ENCODE results near the gene TOMM5. TPM values are rescaled to one million over a fixed set of nuclear protein-coding genes. Genes with fewer than 3 reads are reported as not detected.

TOMM5 gene
- total RNA-seq, 1 donor from 2014 or later: 64.5 TPM

DNA sequence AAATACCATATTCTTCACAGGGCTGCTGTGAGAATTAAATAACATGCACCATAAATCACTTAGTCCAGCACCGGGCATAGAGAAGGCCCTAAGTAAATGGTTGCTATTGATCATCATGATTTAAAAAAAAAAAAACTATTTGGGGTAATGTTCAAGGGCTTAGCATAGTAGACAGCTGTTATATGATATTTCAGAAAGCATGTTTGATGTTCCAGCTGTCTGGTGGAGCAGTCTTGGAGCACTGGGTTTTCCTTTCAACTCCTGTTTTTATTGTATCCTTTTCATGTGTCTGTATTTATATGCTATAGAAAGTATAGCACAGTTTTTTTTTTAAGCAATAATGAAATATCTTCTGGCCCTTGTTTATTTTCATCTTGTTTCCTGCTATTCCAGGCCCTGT is 28.0 kb upstream of the TOMM5 start:
- Histone ChIP-seq H3K27ac (no peak overlapping the region), H3K4me1 (no peaks in the 10 kb centered on the region), H3K9me3 (no peaks in the 10 kb centered on the region), H3K36me3 (no peaks in the 10 kb centered on the region), H3K27me3 (no peaks in the 10 kb centered on the region), H3K4me3 (no peak overlapping the region)
- intact Hi-C loops (cut with DNase I): no loop called here
- DNase-seq (ENCODE audit: low spot score in 2 of 2): no peak
- TF ChIP-seq CTCF (IDR thresholded peaks at IDR 0.05): no peak

- no peak overlapping the region for H3K27ac ChIP-seq
- TF ChIP-seq CTCF (IDR thresholded peaks at IDR 0.05): no peak
- intact Hi-C loops (cut with DNase I): no loop called here
- H3K4me1 ChIP-seq: no peaks in the 10 kb centered on the region
- H3K36me3 ChIP-seq: no peaks in the 10 kb centered on the region
- H3K4me3 ChIP-seq: no peak overlapping the region
- no peak for DNase-seq (ENCODE audit: low spot score in 2 of 2)
- no peaks in the 10 kb centered on the region for H3K9me3 ChIP-seq
- no peaks in the 10 kb centered on the region for H3K27me3 ChIP-seq
Measured at GRCh38 chr9:37619806-37620205, 27.4 kb upstream of the TOMM5 start.

DNA sequence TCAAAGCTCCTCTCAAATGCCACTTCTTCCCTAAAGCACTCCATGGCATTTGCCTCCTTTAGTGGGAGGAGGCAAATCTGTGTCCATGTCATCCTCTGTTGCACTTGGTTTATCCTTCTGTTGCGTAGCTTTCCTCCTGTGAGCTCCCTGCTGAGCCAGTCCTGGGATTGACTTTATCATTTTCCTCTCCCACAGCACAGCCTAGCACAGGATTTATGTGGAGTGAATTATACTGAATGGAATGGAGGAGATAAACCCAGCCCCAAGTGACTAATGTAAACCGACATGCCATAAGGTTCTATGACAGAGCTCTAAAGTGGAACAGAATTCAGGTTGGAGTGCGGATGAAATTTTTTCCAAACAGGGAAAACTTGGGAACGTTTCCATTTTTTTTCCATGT is 26.4 kb upstream of the TOMM5 start:
- Histone ChIP-seq H3K4me3 (no peak overlapping the region), H3K36me3 (no peaks in the 10 kb centered on the region), H3K9me3 (no peaks in the 10 kb centered on the region), H3K4me1 (no peaks in the 10 kb centered on the region), H3K27ac (no peak overlapping the region), H3K27me3 (no peaks in the 10 kb centered on the region)
- DNase-seq (ENCODE audit: low spot score in 2 of 2): no peak
- intact Hi-C loops (cut with DNase I): no loop called here
- no peak for TF ChIP-seq CTCF (IDR thresholded peaks at IDR 0.05)

DNA sequence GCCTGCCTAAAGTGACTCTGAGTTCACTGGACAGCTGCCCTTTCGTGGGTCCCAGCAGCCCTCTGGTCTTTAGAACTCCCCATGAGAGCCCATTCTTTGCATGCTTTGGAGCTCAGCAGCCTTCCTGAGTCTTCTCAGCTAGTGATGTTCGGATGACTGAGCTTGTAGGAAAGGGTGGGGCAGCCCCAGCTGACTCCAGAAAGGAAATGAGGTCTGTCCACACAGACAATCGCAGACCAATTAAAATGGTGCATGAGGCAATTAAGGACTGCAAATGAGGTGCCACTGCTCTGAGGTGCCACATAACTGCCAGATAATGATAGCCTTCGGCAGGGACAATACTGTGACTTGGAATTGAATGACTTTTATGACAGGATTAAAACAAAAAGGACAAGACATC is 25.4 kb upstream of the TOMM5 start:
- H3K9me3 ChIP-seq: no peaks in the 10 kb centered on the region
- no peak overlapping the region for H3K27ac ChIP-seq
- intact Hi-C loops (cut with DNase I): no loop called here
- H3K4me3 ChIP-seq: no peak overlapping the region
- no peaks in the 10 kb centered on the region for H3K27me3 ChIP-seq
- no peak for DNase-seq (ENCODE audit: low spot score in 2 of 2)
- H3K36me3 ChIP-seq: no peaks in the 10 kb centered on the region
- no peaks in the 10 kb centered on the region for H3K4me1 ChIP-seq
- TF ChIP-seq CTCF (IDR thresholded peaks at IDR 0.05): no peak

- intact Hi-C loops (cut with DNase I): no loop called here
- H3K4me1 ChIP-seq: no peaks in the 10 kb centered on the region
- TF ChIP-seq CTCF (IDR thresholded peaks at IDR 0.05): no peak
- H3K27ac ChIP-seq: no peak overlapping the region
- H3K27me3 ChIP-seq: no peaks in the 10 kb centered on the region
- no peak for DNase-seq (ENCODE audit: low spot score in 2 of 2)
- H3K4me3 ChIP-seq: no peak overlapping the region
- no peaks in the 10 kb centered on the region for H3K9me3 ChIP-seq
- no peaks in the 10 kb centered on the region for H3K36me3 ChIP-seq
Measured at GRCh38 chr9:37617161-37617560, 24.8 kb upstream of the TOMM5 start.

DNA sequence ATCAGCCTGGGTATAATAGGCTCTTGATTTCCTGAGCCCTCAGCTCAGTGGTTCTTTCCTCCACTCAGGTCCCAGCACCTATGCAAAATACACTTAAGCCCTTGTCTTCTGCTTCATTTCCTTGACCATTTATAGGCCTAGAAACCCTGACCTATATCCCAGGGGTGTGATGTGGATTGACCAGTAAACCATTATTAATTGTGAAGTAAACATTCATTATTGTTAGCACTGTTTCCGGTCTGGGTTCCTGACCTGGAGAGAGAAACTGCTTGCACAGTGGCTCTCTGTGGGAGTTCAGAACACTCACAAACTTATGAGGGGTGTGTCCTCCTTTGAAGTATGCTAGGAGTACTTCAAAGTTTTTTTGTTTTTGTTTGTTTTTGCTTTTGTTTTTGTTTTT is 19.6 kb upstream of the TOMM5 start:
- intact Hi-C loops (cut with DNase I): no loop called here
- Histone ChIP-seq H3K27me3 (no peaks in the 10 kb centered on the region), H3K4me3 (no peak overlapping the region), H3K27ac (no peak overlapping the region), H3K4me1 (no peaks in the 10 kb centered on the region), H3K36me3 (no peaks in the 10 kb centered on the region), H3K9me3 (no peaks in the 10 kb centered on the region)
- no peak for TF ChIP-seq CTCF (IDR thresholded peaks at IDR 0.05)
- no peak for DNase-seq (ENCODE audit: low spot score in 2 of 2)
